ENCODE data around the gene ICOSLG. TPM values are rescaled to one million over a fixed set of nuclear protein-coding genes. Genes with fewer than 3 reads are reported as not detected.

Gene ICOSLG, protein sequence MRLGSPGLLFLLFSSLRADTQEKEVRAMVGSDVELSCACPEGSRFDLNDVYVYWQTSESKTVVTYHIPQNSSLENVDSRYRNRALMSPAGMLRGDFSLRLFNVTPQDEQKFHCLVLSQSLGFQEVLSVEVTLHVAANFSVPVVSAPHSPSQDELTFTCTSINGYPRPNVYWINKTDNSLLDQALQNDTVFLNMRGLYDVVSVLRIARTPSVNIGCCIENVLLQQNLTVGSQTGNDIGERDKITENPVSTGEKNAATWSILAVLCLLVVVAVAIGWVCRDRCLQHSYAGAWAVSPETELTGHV
- total RNA-seq, result 0.37 and 0.39 TPM in 2 replicates

GRCh38 chr21:44240842-44241241 is at the start of gene ICOSLG:
Gene ICOSLG, minus strand, starts transcription at chr21:44240943. Its CDS starts 126 bp downstream, at chr21:44240817.

GRCh38 chr21:44285138-44285992 is 44.6 kb upstream of the ICOSLG start, which contains the start of gene AIRE:
Gene AIRE, plus strand, starts transcription at chr21:44285876. Its CDS starts 131 bp downstream, at chr21:44286007.

GRCh38 chr21:44261675-44262295 is 21.0 kb upstream of the ICOSLG start, which contains the start of gene DNMT3L:
Gene DNMT3L, minus strand, starts transcription at chr21:44261897. Its CDS starts 638 bp downstream, at chr21:44261259.

Small RNA genes within 50 kb of the gene (small RNA-seq; reads per million reads assigned to genes)
- gene AP001059.3, result not detected

Other genes with a start within 250 kb of the ICOSLG start
- 13.2 and 27.6 TPM in 2 replicates for gene TRAPPC10, start 228.6 kb downstream of the ICOSLG start, total RNA-seq
- gene PWP2, start 133.5 kb downstream of the ICOSLG start, total RNA-seq, result 4.8 and 30.1 TPM in 2 replicates
- gene GATD3, start 107.3 kb downstream of the ICOSLG start, total RNA-seq, result 19.5 and 38.5 TPM in 2 replicates
- gene DNMT3L, start 21.0 kb upstream of the ICOSLG start, total RNA-seq, result not detected in 2 replicates
- gene AIRE, start 44.9 kb upstream of the ICOSLG start, total RNA-seq, result not detected in 2 replicates
- gene PFKL, start 59.1 kb upstream of the ICOSLG start, total RNA-seq, result 157 and 176 TPM in 2 replicates
- gene CFAP410, start 98.4 kb upstream of the ICOSLG start, total RNA-seq, result 5.7 and 11.0 TPM in 2 replicates
- gene TRPM2, start 112.7 kb upstream of the ICOSLG start, total RNA-seq, result not detected in 2 replicates
- gene LRRC3, start 214.6 kb upstream of the ICOSLG start, total RNA-seq, result 1.2 and 1.5 TPM in 2 replicates